Stomach (tissue), 9 donors: ENCODE data around the gene AAMP. TPM values are rescaled to one million over a fixed set of nuclear protein-coding genes. Genes with fewer than 3 reads are reported as not detected.

ENCODE experiments used
- DNase-seq, 2 donors: peaks; one replicate each; pipeline versions ENCODE4 v3.0.0 to v3.0.0-alpha.2; 2013 to 2019
- H3K27ac ChIP-seq, 5 donors: fragments of 200-600 bp in 4 of 5; sonication (generic) in 4 of 5; one replicate each; pipeline ENCODE4 v1.5.1; 2013 to 2019; ENCODE audit warnings: mild to moderate bottlenecking in 1 of 5, moderate library complexity in 1 of 5
- H3K27me3 ChIP-seq, 3 donors: fragments of 200-600 bp; sonication (generic); one replicate each; pipeline ENCODE4 v1.5.1; 2017 to 2019; ENCODE audit warnings: mixed run types in 1 of 3
- H3K36me3 ChIP-seq, 4 donors: fragments of 200-600 bp; sonication (generic); 1 replicate in 3 of 4; 2 replicates in 1 of 4; pipeline ENCODE4 v1.5.1; 2016 to 2019
- H3K4me1 ChIP-seq, 4 donors: fragments of 200-600 bp; sonication (generic); one replicate each; pipeline ENCODE4 v1.5.1; 2016 to 2019
- H3K4me3 ChIP-seq, 4 donors: fragments of 200-600 bp; sonication (generic) in 3 of 4; one replicate each; pipeline ENCODE4 v1.5.1; 2016 to 2019; ENCODE audit warnings: mild to moderate bottlenecking in 1 of 4
- H3K9me3 ChIP-seq, 4 donors: fragments of 200-600 bp; sonication (generic); one replicate each; pipeline ENCODE4 v1.5.1; 2016 to 2019
- CTCF ChIP-seq, 7 experiments: fragments of 450-650 bp in 4 of 7; fragments of 200-600 bp in 3 of 7; sonication (generic) in 3 of 7; IDR thresholded peaks; one replicate each; pipeline ENCODE4 v1.5.1; 2016 to 2019; ENCODE audit warnings: antibody characterized with exemption in 7 of 7, control low read depth in 2 of 7, mild to moderate bottlenecking in 1 of 7
- EP300 ChIP-seq: sonication (generic); formaldehyde crosslinking; IDR thresholded peaks from one replicate; pipeline ENCODE4 v1.6.1; 2017; ENCODE audit warnings: antibody characterized with exemption
- POLR2A ChIP-seq, 4 donors: fragments of 450-650 bp; IDR thresholded peaks; one replicate each; pipeline ENCODE4 v1.6.1; 2016; ENCODE audit warnings: antibody characterized with exemption in 4 of 4, control low read depth in 2 of 4, mild to moderate bottlenecking in 1 of 4, moderate library complexity in 1 of 4
- POLR2AphosphoS5 ChIP-seq, 3 donors: sonication (generic); formaldehyde crosslinking; IDR thresholded peaks; one replicate each; pipeline ENCODE4 v1.6.1; 2016; ENCODE audit warnings: antibody characterized with exemption in 3 of 3
- WGBS, 5 donors: extraction: QIAGEN DNeasy Blood & Tissue Kit in 3 of 5; methylation state at CpG; one replicate each; pipeline versions ENCODE4 v1.1.5 to v1.1.7; 2013 to 2018; 5-methylcytosine and 5-hydroxymethylcytosine counted together
- intact Hi-C: fragments of 100-400 bp; cut with DNase I; formaldehyde crosslinking; loops from one replicate; pipeline ENCODE4 v1.15.1; 2023; ENCODE audit warnings: low total_unique reads
- polyA plus RNA-seq, 3 donors: library from polyadenylated mRNA; stranded (reverse); fragments of 200-250 nt; gene quantifications; one replicate each; pipeline ENCODE4 v1.2.3, GENCODE V29; 2013
- total RNA-seq, 5 donors: library from RNA; depleted of rRNA; stranded (reverse); fragments of >200 nt; gene quantifications; one replicate each; pipeline versions ENCODE4 v1.1.0 to v1.2.3, GENCODE V29; 2014 to 2016
- donor health status: healthy with polysubstance abuse.
- donor health status: Bipolar disorder and iron deficiency.
- donor health status: healthy.

AAMP gene
- total and polyA plus RNA-seq, 8 donors, result 82.6 to 218 (median 159) TPM

- H3K4me3 ChIP-seq, result peak overlapping the region in 1 of 4 donors; percentile 28
- peaks cover 73 to 100% (median 99%) of the 10 kb centered on the region in 4 donors for H3K4me1 ChIP-seq
- H3K27ac ChIP-seq, result peak overlapping the region; percentile 78 to 89 (median 86)
- no peaks in the 10 kb centered on the region for H3K9me3 ChIP-seq
- 37 to 51% (median 41%) methylated on average over 16 to 17 of the region's 17 CpGs for WGBS, 5 donors
- TF ChIP-seq EP300, result no peak
- TF ChIP-seq CTCF (IDR thresholded peaks at IDR 0.05), result no peak
- TF ChIP-seq POLR2A (IDR thresholded peaks at IDR 0.05), result no peak
- no peak for TF ChIP-seq POLR2AphosphoS5 (IDR thresholded peaks at IDR 0.05)
- H3K36me3 ChIP-seq, result peaks cover 24 to 58% (median 56%) of the 10 kb centered on the region in 4 donors
- no peaks in the 10 kb centered on the region for H3K27me3 ChIP-seq
- peak in 1 of 2 donors; percentile 76 for DNase-seq
- intact Hi-C loops, result loop anchor here (10.0 kb wide), 1 partner anchor 79 kb away; no protein-coding TSS in a partner anchor
Observed at GRCh38 chr2:218263817-218264641, 5.9 kb downstream of the AAMP start.

- TF ChIP-seq POLR2AphosphoS5 (IDR thresholded peaks at IDR 0.05) (no peak), CTCF (IDR thresholded peaks at IDR 0.05) (no peak), POLR2A (IDR thresholded peaks at IDR 0.05) (no peak), EP300 (no peak)
- intact Hi-C loops, result loop anchor here (10.0 kb wide), 1 partner anchor 78 kb away; no protein-coding TSS in a partner anchor
- Histone ChIP-seq H3K4me1 (peaks cover 76 to 99% (median 98%) of the 10 kb centered on the region in 4 donors), H3K27ac (peak overlapping the region; percentile 78 to 89 (median 86)), H3K4me3 (peak overlapping the region in 1 of 4 donors; percentile 28), H3K27me3 (no peaks in the 10 kb centered on the region), H3K9me3 (no peaks in the 10 kb centered on the region), H3K36me3 (peaks cover 24 to 55% (median 54%) of the 10 kb centered on the region in 4 donors)
- WGBS, 5 donors, result 73 to 85% (median 81%) methylated on average over 33 to 39 of the region's 39 CpGs
- no peak for DNase-seq
Observed at GRCh38 chr2:218262631-218263586, 7.0 kb downstream of the AAMP start.

- H3K9me3 ChIP-seq, result no peaks in the 10 kb centered on the region
- peaks cover 24 to 48% (median 47%) of the 10 kb centered on the region in 4 donors for H3K36me3 ChIP-seq
- H3K27ac ChIP-seq, result peak overlapping the region; percentile 60 to 89 (median 86)
- TF ChIP-seq POLR2AphosphoS5 (IDR thresholded peaks at IDR 0.05) (no peak), POLR2A (IDR thresholded peaks at IDR 0.05) (no peak), CTCF (IDR thresholded peaks at IDR 0.05) (no peak), EP300 (no peak)
- H3K4me3 ChIP-seq, result peak overlapping the region in 1 of 4 donors; percentile 28
- DNase-seq, result no peak
- no peaks in the 10 kb centered on the region for H3K27me3 ChIP-seq
- 37 to 55% (median 48%) methylated on average over 6 of the region's 6 CpGs for WGBS, 5 donors
- intact Hi-C loops, result loop anchor here (10.0 kb wide), 1 partner anchor 77 kb away; no protein-coding TSS in a partner anchor
- peaks cover 76 to 99% (median 96%) of the 10 kb centered on the region in 4 donors for H3K4me1 ChIP-seq
Observed at GRCh38 chr2:218262237-218262600, 7.7 kb downstream of the AAMP start.
